ENCODE data around the gene HIRA.

- TF ChIP-seq CTCF (IDR thresholded peaks at IDR 0.05) (no peak), POLR2A (IDR thresholded peaks at IDR 0.05) (no peak)
Observed at GRCh38 chr22:19463491-19464469, 32.2 kb upstream of the HIRA start.
